RWPE2 (cell line): ENCODE results near the gene TGM5.

Experiments
- ATAC-seq: fragments of 200-7000 bp; cut with Tn5 transposase; 3 replicates; pipeline ENCODE4 v1.9.1; 2021; ENCODE audit warnings: low read depth
- DNase-seq: peaks from one replicate; pipeline ENCODE4 v3.0.0-alpha.2; 2020; ENCODE audit warnings: low spot score
- H3K27ac ChIP-seq: fragments of 450-650 bp; 2 replicates; pipeline ENCODE4 v1.5.1; 2017; ENCODE audit warnings: mild to moderate bottlenecking; ENCODE audit not compliant: poor library complexity, severe bottlenecking
- H3K27me3 ChIP-seq: fragments of 250-450 bp; sonication (Bioruptor Pico); 2 replicates; pipeline ENCODE4 v1.5.1; 2021; ENCODE audit warnings: mild to moderate bottlenecking, moderate library complexity; ENCODE audit not compliant: insufficient read depth, poor library complexity, severe bottlenecking
- H3K36me3 ChIP-seq: fragments of 250-450 bp; sonication (Bioruptor Pico); 2 replicates; pipeline ENCODE4 v1.5.1; 2020; ENCODE audit warnings: low read depth, mild to moderate bottlenecking, moderate library complexity
- H3K4me1 ChIP-seq: fragments of 250-450 bp; sonication (Bioruptor Pico); 2 replicates; pipeline ENCODE4 v1.5.1; 2021; ENCODE audit warnings: mild to moderate bottlenecking, moderate library complexity; ENCODE audit not compliant: insufficient read depth, poor library complexity, severe bottlenecking
- H3K4me3 ChIP-seq: fragments of 250-450 bp; sonication (Bioruptor Pico); 2 replicates; pipeline ENCODE4 v1.5.1; 2021; ENCODE audit warnings: mild to moderate bottlenecking, moderate library complexity; ENCODE audit not compliant: severe bottlenecking
- H3K9me3 ChIP-seq: fragments of 250-450 bp; sonication (Bioruptor Pico); 2 replicates; pipeline ENCODE4 v1.5.1; 2021; ENCODE audit warnings: mild to moderate bottlenecking, moderate library complexity; ENCODE audit not compliant: severe bottlenecking
- TF ChIP-seq, protein P1 (sequence below): fragments of 450-650 bp; IDR thresholded peaks from one replicate; pipeline ENCODE4 v1.5.1; 2017; ENCODE audit warnings: mild to moderate bottlenecking, moderate library complexity; ENCODE audit not compliant: poor library complexity, severe bottlenecking

TGM5 gene

DNA sequence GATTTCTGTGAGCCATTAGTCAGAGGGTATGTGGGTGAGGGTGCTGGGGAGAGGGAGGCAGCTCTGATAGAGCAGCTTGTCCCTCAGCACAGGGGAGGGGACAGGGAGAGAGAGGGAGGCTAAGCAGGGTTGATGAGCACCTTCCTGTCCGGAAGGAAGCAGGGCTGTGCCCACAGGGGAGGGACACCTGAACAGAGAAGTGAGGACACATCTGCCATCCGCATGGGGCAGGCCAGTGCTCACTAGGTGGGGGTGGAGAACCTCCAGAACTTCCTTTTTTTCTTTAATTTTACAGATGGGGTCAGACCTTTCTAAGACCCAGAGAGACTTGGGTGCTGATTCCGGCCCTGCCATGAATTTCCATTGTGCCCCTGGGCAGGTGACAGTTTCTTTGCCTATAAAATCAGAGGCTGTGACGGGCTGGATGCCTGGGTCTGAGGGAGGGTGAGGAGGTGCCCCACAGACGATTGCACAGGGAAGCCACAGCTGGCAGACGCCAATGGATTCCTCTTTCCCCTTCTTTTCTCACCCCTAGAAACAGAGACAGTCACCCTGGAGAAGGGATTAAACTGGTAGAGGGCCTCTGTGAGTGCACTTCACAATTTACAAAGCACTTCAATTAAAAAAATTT lies 4.1 kb upstream of the TGM5 start:
- Histone ChIP-seq H3K27ac (no peak overlapping the region), H3K36me3 (no peaks in the 10 kb centered on the region), H3K27me3 (no peaks in the 10 kb centered on the region), H3K9me3 (no peaks in the 10 kb centered on the region), H3K4me3 (no peak overlapping the region), H3K4me1 (no peaks in the 10 kb centered on the region)
- TF ChIP-seq, protein P1, sequence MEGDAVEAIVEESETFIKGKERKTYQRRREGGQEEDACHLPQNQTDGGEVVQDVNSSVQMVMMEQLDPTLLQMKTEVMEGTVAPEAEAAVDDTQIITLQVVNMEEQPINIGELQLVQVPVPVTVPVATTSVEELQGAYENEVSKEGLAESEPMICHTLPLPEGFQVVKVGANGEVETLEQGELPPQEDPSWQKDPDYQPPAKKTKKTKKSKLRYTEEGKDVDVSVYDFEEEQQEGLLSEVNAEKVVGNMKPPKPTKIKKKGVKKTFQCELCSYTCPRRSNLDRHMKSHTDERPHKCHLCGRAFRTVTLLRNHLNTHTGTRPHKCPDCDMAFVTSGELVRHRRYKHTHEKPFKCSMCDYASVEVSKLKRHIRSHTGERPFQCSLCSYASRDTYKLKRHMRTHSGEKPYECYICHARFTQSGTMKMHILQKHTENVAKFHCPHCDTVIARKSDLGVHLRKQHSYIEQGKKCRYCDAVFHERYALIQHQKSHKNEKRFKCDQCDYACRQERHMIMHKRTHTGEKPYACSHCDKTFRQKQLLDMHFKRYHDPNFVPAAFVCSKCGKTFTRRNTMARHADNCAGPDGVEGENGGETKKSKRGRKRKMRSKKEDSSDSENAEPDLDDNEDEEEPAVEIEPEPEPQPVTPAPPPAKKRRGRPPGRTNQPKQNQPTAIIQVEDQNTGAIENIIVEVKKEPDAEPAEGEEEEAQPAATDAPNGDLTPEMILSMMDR: no peak
- ATAC-seq (no peak), DNase-seq (no peak)

DNA sequence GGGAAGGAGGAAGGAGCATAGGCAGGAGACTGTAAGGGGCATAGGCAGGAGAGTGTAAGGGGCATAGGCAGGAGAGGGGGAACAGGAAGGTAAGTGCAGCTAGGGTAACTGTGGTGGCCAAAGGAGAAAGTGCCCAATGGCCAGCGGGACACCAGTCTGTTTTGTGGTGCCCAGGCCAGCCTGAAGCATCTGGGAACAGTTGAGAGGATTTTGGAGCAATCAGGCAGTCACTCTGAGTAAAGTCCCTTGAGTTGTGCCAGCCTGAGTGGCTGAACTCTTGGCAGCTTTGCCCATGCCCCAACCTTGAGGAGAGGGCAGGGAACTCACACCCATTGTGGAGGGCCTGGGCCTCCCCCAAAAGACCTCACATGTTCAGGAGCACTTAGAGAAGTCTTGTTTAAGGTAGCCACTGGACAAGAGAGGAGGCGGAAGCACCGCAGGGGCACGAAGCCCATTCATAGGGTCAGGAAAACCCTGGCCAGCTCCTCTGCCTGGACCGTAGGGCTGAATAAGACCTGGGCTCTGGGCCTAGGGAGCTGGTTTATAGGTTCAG lies 3.5 kb upstream of the TGM5 start:
- TF ChIP-seq, protein P1: no peak
- H3K4me1 ChIP-seq: no peaks in the 10 kb centered on the region
- H3K27ac ChIP-seq: no peak overlapping the region
- H3K4me3 ChIP-seq: no peak overlapping the region
- ATAC-seq (no peak), DNase-seq (no peak)
- H3K27me3 ChIP-seq: peaks cover 2% of the 10 kb centered on the region
- H3K36me3 ChIP-seq: no peaks in the 10 kb centered on the region
- H3K9me3 ChIP-seq: no peaks in the 10 kb centered on the region

DNA sequence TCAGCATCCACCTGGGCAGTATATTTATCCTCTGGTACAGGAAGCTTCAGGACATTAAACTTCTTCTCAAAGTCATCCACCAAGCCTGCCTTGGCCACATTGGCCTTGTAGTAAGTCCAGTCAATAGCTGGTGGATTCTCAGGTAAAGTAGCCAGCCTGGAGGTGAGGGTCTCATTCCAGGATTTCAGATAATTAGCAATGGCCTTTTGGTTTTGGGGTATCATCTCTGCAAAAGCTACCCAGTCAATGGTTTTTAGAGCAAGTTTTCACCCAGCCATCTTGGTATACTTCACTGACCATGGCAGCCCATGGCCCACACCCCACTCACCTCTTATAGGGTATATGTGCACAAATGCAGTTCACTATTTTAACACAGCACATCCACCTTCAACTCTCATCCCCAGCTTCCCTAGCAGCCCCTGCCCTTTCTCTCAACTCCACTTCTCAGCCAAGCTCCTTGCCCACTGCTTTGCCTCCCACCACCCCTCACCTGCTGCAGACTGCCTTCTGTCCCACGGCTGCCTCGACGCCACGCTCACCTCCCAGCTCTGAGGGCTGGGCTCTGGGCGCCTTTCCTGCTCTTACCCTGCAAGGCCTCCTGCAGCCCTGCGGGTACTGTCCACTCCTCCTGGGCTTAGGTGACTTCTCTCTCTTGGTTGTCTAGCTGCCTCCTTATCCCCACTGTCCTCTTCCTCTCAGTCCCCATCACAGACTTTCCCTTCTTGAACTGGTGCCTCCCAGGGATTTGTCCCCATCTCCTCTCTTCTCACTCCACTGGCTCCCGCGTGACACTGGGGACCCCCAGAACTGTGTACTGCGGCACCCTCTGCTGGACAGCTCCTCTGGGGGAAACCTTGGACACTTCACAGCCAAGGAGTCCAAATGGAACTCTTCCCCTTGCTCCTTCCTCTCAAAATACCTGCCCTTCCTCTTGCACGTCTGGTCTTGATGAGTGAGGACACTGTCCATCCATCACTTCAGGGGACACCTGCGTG lies 1.7 kb upstream of the TGM5 start:
- TF ChIP-seq, protein P1: no peak
- DNase-seq: no peak
- no peaks in the 10 kb centered on the region for H3K36me3 ChIP-seq

DNA sequence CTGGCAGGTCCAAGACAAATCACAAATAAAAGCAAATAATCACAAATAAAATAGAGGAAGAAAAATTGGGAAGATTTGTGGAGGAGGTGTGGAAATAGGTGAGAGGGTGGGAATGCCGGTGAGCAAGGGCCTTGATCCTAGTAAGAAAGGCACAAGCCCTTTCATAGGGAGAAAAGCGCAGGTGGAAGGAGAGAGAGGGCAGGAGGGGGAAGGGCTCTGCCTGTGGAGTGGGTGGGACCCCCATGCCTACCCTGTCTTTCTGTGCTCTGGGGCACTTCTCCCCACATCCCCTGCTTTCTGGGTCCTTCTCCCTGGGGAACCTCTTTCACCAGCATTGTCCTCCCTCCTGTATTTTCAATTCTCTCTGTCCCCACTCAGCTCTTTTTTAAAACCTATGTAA lies 711 bp upstream of the TGM5 start:
- no peak overlapping the region for H3K4me3 ChIP-seq
- ATAC-seq (no peak), DNase-seq (no peak)
- H3K4me1 ChIP-seq: no peaks in the 10 kb centered on the region
- H3K27ac ChIP-seq: no peak overlapping the region
- no peaks in the 10 kb centered on the region for H3K9me3 ChIP-seq
- H3K27me3 ChIP-seq: peaks cover 22% of the 10 kb centered on the region
- TF ChIP-seq, protein P1: no peak
- no peaks in the 10 kb centered on the region for H3K36me3 ChIP-seq

More for the DNA sequence above, 1.7 kb upstream of the TGM5 start:
- Histone ChIP-seq H3K27ac (no peak overlapping the region), H3K9me3 (no peaks in the 10 kb centered on the region), H3K4me3 (no peak overlapping the region), H3K27me3 (peaks cover 15% of the 10 kb centered on the region), H3K4me1 (no peaks in the 10 kb centered on the region)
- ATAC-seq: 0 out of 3 replicates have a peak, but pooled peaks have one; percentile 28
